Measurements from ENCODE around the gene HORMAD2.
A peak's percentile ranks its signal among the peaks of the same experiment; 100 is the strongest.
"Not testable (repeated sequence)": the region's sequence is repeated elsewhere in the genome, so short reads cannot be mapped to it uniquely, and the experiment has no call there.

The HORMAD2 gene

GRCh38 chr22:30195245-30196140, 115.2 kb downstream of the HORMAD2 start:
- DNase-seq, result no peak

- no peak for DNase-seq
Observed at GRCh38 chr22:30196141-30196879, 116.0 kb downstream of the HORMAD2 start.

GRCh38 chr22:30196880-30197336, 116.6 kb downstream of the HORMAD2 start:
- no peak for DNase-seq

- DNase-seq, result no peak
Observed at GRCh38 chr22:30197389-30197788, 117.1 kb downstream of the HORMAD2 start.

GRCh38 chr22:30198152-30198825, 118.0 kb downstream of the HORMAD2 start:
- no peak for DNase-seq

- no peak for DNase-seq
Observed at GRCh38 chr22:30198921-30199320, 118.7 kb downstream of the HORMAD2 start.

- DNase-seq, result not testable (repeated sequence)
Observed at GRCh38 chr22:30200905-30201304, 120.6 kb downstream of the HORMAD2 start.

GRCh38 chr22:30201945-30202344, 121.7 kb downstream of the HORMAD2 start:
- no peak for DNase-seq

GRCh38 chr22:30202531-30203006, 122.3 kb downstream of the HORMAD2 start:
- no peak for DNase-seq

- no peak for DNase-seq
Observed at GRCh38 chr22:30204015-30204741, 123.9 kb downstream of the HORMAD2 start.

GRCh38 chr22:30204742-30205111, 124.5 kb downstream of the HORMAD2 start:
- DNase-seq, result no peak

GRCh38 chr22:30205281-30206115, 125.2 kb downstream of the HORMAD2 start:
- DNase-seq, result no peak

GRCh38 chr22:30206944-30207343, 126.7 kb downstream of the HORMAD2 start:
- peak; percentile 61 for DNase-seq

GRCh38 chr22:30208631-30209603, 128.7 kb downstream of the HORMAD2 start:
- DNase-seq, result no peak

- DNase-seq, result no peak
Observed at GRCh38 chr22:30209642-30210041, 129.4 kb downstream of the HORMAD2 start.

GRCh38 chr22:30210235-30210909, 130.1 kb downstream of the HORMAD2 start:
- peak; percentile 47 for DNase-seq

GRCh38 chr22:30211124-30211820, 131.0 kb downstream of the HORMAD2 start:
- no peak for DNase-seq

- peak; percentile 39 for DNase-seq
Observed at GRCh38 chr22:30212363-30212995, 132.2 kb downstream of the HORMAD2 start.
